IMR-90 (cell line): ENCODE results near the gene NEMP1.

Source experiments
- CEBPB ChIP-seq: IDR thresholded peaks from 2 replicates; pipeline ENCODE4 v1.6.1; 2012; ENCODE audit warnings: low read depth, low read length, improper control_type of control experiment
- CTCF ChIP-seq: conservative IDR thresholded peaks from 2 replicates; pipeline ENCODE4 v1.5.1; 2012; ENCODE audit warnings: mild to moderate bottlenecking, low read depth, low read length, improper control_type of control experiment
- FOS ChIP-seq: fragments of 150-350 bp; IDR thresholded peaks from 2 replicates; pipeline ENCODE4 v1.6.1; 2016; ENCODE audit warnings: low read depth, low read length
- MAZ ChIP-seq: IDR thresholded peaks from 2 replicates; pipeline ENCODE4 v1.6.1; 2012; ENCODE audit warnings: low read depth, mild to moderate bottlenecking, low read length, improper control_type of control experiment, moderate library complexity, borderline replicate concordance
- POLR2A ChIP-seq: IDR thresholded peaks from 2 replicates; pipeline ENCODE4 v1.6.1; 2012; ENCODE audit warnings: mild to moderate bottlenecking, low read depth, low read length
- RAD21 ChIP-seq: IDR thresholded peaks from 2 replicates; pipeline ENCODE4 v1.6.1; 2012; ENCODE audit warnings: low read length, improper control_type of control experiment
- RCOR1 ChIP-seq: IDR thresholded peaks from 2 replicates; pipeline ENCODE4 v1.6.1; 2012; ENCODE audit warnings: mild to moderate bottlenecking, low read length, improper control_type of control experiment; ENCODE audit not compliant: insufficient replicate concordance
- RFX5 ChIP-seq: IDR thresholded peaks from 2 replicates; pipeline ENCODE4 v1.8.0; 2012; ENCODE audit warnings: low read depth, mild to moderate bottlenecking, low read length, moderate library complexity
- SMC3 ChIP-seq: fragments of 150-350 bp; IDR thresholded peaks from 2 replicates; pipeline ENCODE4 v1.6.1; 2016; ENCODE audit warnings: low read depth, mild to moderate bottlenecking, antibody characterized with exemption, low read length, moderate library complexity
- TF ChIP-seq, protein P1 (sequence below): fragments of 150-350 bp; IDR thresholded peaks from 2 replicates; pipeline ENCODE4 v1.6.1; 2017; ENCODE audit warnings: mild to moderate bottlenecking, antibody characterized with exemption, low read length, low read depth

- TF ChIP-seq CTCF (no peak), POLR2A (no peak), RCOR1 (no peak), MAZ (no peak), FOS (no peak), RAD21 (no peak), SMC3 (no peak), CEBPB (no peak), RFX5 (no peak)
- TF ChIP-seq, protein P1, sequence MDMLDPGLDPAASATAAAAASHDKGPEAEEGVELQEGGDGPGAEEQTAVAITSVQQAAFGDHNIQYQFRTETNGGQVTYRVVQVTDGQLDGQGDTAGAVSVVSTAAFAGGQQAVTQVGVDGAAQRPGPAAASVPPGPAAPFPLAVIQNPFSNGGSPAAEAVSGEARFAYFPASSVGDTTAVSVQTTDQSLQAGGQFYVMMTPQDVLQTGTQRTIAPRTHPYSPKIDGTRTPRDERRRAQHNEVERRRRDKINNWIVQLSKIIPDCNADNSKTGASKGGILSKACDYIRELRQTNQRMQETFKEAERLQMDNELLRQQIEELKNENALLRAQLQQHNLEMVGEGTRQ = no peak
Observed at GRCh38 chr12:57066245-57066644, 12.3 kb downstream of the NEMP1 start.
